HEK293 (cell line): ENCODE data around the gene SIX4.

Experiments
- CTCF ChIA-PET: fragments of 350-600 bp; formaldehyde crosslinking; extraction: SDS; loops from one replicate; lab custom pipeline; 2021; ENCODE audit warnings: antibody characterized with exemption; lab: Yijun Ruan, JAX
- POLR2A ChIA-PET: fragments of 300-600 bp; formaldehyde crosslinking; extraction: SDS; loops from one replicate; lab custom pipeline; 2020; ENCODE audit warnings: antibody characterized with exemption, inconsistent platforms; lab: Yijun Ruan, JAX
- H3K27ac ChIP-seq: fragments of 200-500 bp; sonication (Bioruptor generic); 2 replicates; pipeline ENCODE4 v1.5.1; 2014; ENCODE audit warnings: low read depth, low read length, control low read depth, inconsistent platforms; ENCODE audit errors: extremely low read depth
- H3K36me3 ChIP-seq, 2 experiments: fragments of 200-500 bp in 1 of 2; sonication (Bioruptor generic) in 1 of 2; 1 replicate in 1 of 2; 2 replicates in 1 of 2; pipeline ENCODE4 v1.5.1; 2014 to 2017; ENCODE audit warnings: inconsistent platforms in 2 of 2, low read length in 2 of 2; ENCODE audit not compliant: control insufficient read depth in 2 of 2, insufficient read depth in 1 of 2
- H3K4me1 ChIP-seq: fragments of 200-500 bp; sonication (Bioruptor generic); 2 replicates; pipeline ENCODE4 v1.5.1; 2014; ENCODE audit warnings: mild to moderate bottlenecking, low read length, inconsistent platforms; ENCODE audit not compliant: control insufficient read depth, insufficient read depth
- H3K4me3 ChIP-seq: 2 replicates; pipeline ENCODE4 v1.5.1; 2011; ENCODE audit warnings: low read depth, mild to moderate bottlenecking, control low read depth, low read length, moderate library complexity
- H3K9me3 ChIP-seq: fragments of 200-500 bp; sonication (Bioruptor generic); 2 replicates; pipeline ENCODE4 v1.5.1; 2014; ENCODE audit warnings: low read depth, low read length, inconsistent platforms; ENCODE audit not compliant: control insufficient read depth, insufficient read depth
- HOXA7 ChIP-seq: sonication (generic); formaldehyde crosslinking; IDR thresholded peaks from 2 replicates; pipeline ENCODE4 v1.8.1; 2022; ENCODE audit warnings: missing genetic modification reagents, borderline replicate concordance
- KLF7 ChIP-seq: fragments of 450-650 bp; formaldehyde crosslinking; IDR thresholded peaks from 2 replicates; pipeline ENCODE4 v1.5.1; 2016; ENCODE audit warnings: missing biosample characterization, missing genetic modification characterization, borderline replicate concordance
- MYNN ChIP-seq: fragments of 450-650 bp; formaldehyde crosslinking; IDR thresholded peaks from 2 replicates; pipeline ENCODE4 v1.5.1; 2016; ENCODE audit warnings: missing biosample characterization, missing genetic modification characterization, borderline replicate concordance
- SETDB1 ChIP-seq: IDR thresholded peaks from one replicate; pipeline ENCODE4 v1.6.1; 2017; ENCODE audit warnings: mild to moderate bottlenecking, low read length, moderate library complexity, mixed read lengths; ENCODE audit not compliant: insufficient read length
- TRIM28 ChIP-seq: IDR thresholded peaks from 2 replicates; pipeline ENCODE4 v1.6.1; 2011; ENCODE audit warnings: low read length, control low read depth, borderline replicate concordance
- WT1 ChIP-seq: fragments of 450-650 bp; formaldehyde crosslinking; IDR thresholded peaks from 2 replicates; pipeline ENCODE4 v1.5.1; 2016; ENCODE audit warnings: missing biosample characterization, missing genetic modification characterization
- ZBTB20 ChIP-seq: fragments of 450-650 bp; formaldehyde crosslinking; IDR thresholded peaks from 2 replicates; pipeline ENCODE4 v1.5.1; 2016; ENCODE audit warnings: missing biosample characterization, missing genetic modification characterization
- ZBTB6 ChIP-seq: fragments of 450-650 bp; formaldehyde crosslinking; IDR thresholded peaks from 2 replicates; pipeline ENCODE4 v1.5.1; 2017; ENCODE audit warnings: missing biosample characterization, missing genetic modification characterization
- ZBTB8A ChIP-seq: fragments of 450-650 bp; formaldehyde crosslinking; IDR thresholded peaks from 2 replicates; pipeline ENCODE4 v1.5.1; 2016; ENCODE audit warnings: missing biosample characterization, missing genetic modification characterization
- ZEB2 ChIP-seq: fragments of 450-650 bp; formaldehyde crosslinking; IDR thresholded peaks from 2 replicates; pipeline ENCODE4 v1.5.1; 2016; ENCODE audit warnings: missing biosample characterization, missing genetic modification characterization
- ZFP37 ChIP-seq: fragments of 450-650 bp; formaldehyde crosslinking; IDR thresholded peaks from 2 replicates; pipeline ENCODE4 v1.5.1; 2016; ENCODE audit warnings: missing biosample characterization, missing genetic modification characterization
- ZNF112 ChIP-seq: fragments of 450-650 bp; formaldehyde crosslinking; IDR thresholded peaks from 2 replicates; pipeline ENCODE4 v1.5.0; 2017; ENCODE audit warnings: missing biosample characterization, missing genetic modification characterization
- ZNF140 ChIP-seq: fragments of 450-650 bp; formaldehyde crosslinking; IDR thresholded peaks from 2 replicates; pipeline ENCODE4 v1.5.1; 2016; ENCODE audit warnings: missing biosample characterization, missing genetic modification characterization
- ZNF157 ChIP-seq: fragments of 450-650 bp; formaldehyde crosslinking; IDR thresholded peaks from 2 replicates; pipeline ENCODE4 v1.5.1; 2016; ENCODE audit warnings: missing biosample characterization, missing genetic modification characterization
- ZNF18 ChIP-seq: fragments of 450-650 bp; formaldehyde crosslinking; IDR thresholded peaks from 2 replicates; pipeline ENCODE4 v1.5.1; 2016; ENCODE audit warnings: missing biosample characterization, missing genetic modification characterization
- ZNF211 ChIP-seq: fragments of 450-650 bp; formaldehyde crosslinking; IDR thresholded peaks from 2 replicates; pipeline ENCODE4 v1.5.1; 2016; ENCODE audit warnings: low read depth, missing biosample characterization, missing genetic modification characterization
- ZNF280C ChIP-seq: fragments of 450-650 bp; formaldehyde crosslinking; IDR thresholded peaks from 2 replicates; pipeline ENCODE4 v1.5.1; 2016; ENCODE audit warnings: missing biosample characterization, missing genetic modification characterization
- ZNF292 ChIP-seq: fragments of 450-650 bp; formaldehyde crosslinking; IDR thresholded peaks from 2 replicates; pipeline ENCODE4 v1.5.1; 2016; ENCODE audit warnings: low read depth, missing biosample characterization, missing genetic modification characterization, borderline replicate concordance
- ZNF391 ChIP-seq: fragments of 450-650 bp; formaldehyde crosslinking; IDR thresholded peaks from 2 replicates; pipeline ENCODE4 v1.5.1; 2016; ENCODE audit warnings: low read depth, missing biosample characterization, missing genetic modification characterization, borderline replicate concordance
- ZNF449 ChIP-seq: fragments of 450-650 bp; formaldehyde crosslinking; IDR thresholded peaks from 2 replicates; pipeline ENCODE4 v1.5.1; 2017; ENCODE audit warnings: missing biosample characterization, mild to moderate bottlenecking, missing genetic modification characterization, moderate library complexity
- ZNF473 ChIP-seq: fragments of 450-650 bp; formaldehyde crosslinking; IDR thresholded peaks from 2 replicates; pipeline ENCODE4 v1.5.1; 2017; ENCODE audit warnings: missing biosample characterization, missing genetic modification characterization
- ZNF544 ChIP-seq: fragments of 450-650 bp; formaldehyde crosslinking; IDR thresholded peaks from 2 replicates; pipeline ENCODE4 v1.5.0; 2017; ENCODE audit warnings: missing biosample characterization, missing genetic modification characterization
- ZNF549 ChIP-seq: fragments of 450-650 bp; IDR thresholded peaks from 2 replicates; pipeline ENCODE4 v1.5.1; 2018; ENCODE audit warnings: missing biosample characterization, missing genetic modification characterization, mild to moderate bottlenecking, inconsistent platforms, moderate library complexity
- ZNF555 ChIP-seq: fragments of 450-650 bp; formaldehyde crosslinking; conservative IDR thresholded peaks from 2 replicates; pipeline ENCODE4 v1.5.1; 2017; ENCODE audit warnings: missing biosample characterization, mild to moderate bottlenecking, missing genetic modification characterization, inconsistent platforms
- ZNF629 ChIP-seq: fragments of 450-650 bp; formaldehyde crosslinking; IDR thresholded peaks from 2 replicates; pipeline ENCODE4 v1.5.1; 2017; ENCODE audit warnings: missing biosample characterization, missing genetic modification characterization
- ZNF664 ChIP-seq: fragments of 450-650 bp; formaldehyde crosslinking; IDR thresholded peaks from 2 replicates; pipeline ENCODE4 v1.5.1; 2016; ENCODE audit warnings: missing biosample characterization, missing genetic modification characterization
- ZNF704 ChIP-seq: fragments of 450-650 bp; formaldehyde crosslinking; IDR thresholded peaks from 2 replicates; pipeline ENCODE4 v1.5.1; 2016; ENCODE audit warnings: missing biosample characterization, missing genetic modification characterization
- ZNF776 ChIP-seq: fragments of 450-650 bp; formaldehyde crosslinking; IDR thresholded peaks from 2 replicates; pipeline ENCODE4 v1.5.0; 2017; ENCODE audit warnings: missing biosample characterization, missing genetic modification characterization, borderline replicate concordance
- ZSCAN4 ChIP-seq: fragments of 450-650 bp; formaldehyde crosslinking; IDR thresholded peaks from 2 replicates; pipeline ENCODE4 v1.5.1; 2017; ENCODE audit warnings: missing biosample characterization, missing genetic modification characterization

Gene SIX4

GRCh38 chr14:60723907-60724618, at the start of gene SIX4:
SIX4 (minus strand) TSS chr14:60724351; CDS start chr14:60724074, 277 bp downstream.
- H3K27ac ChIP-seq, result peak within 1 kb of the TSS; percentile 99
- CTCF ChIA-PET, result interaction anchor here (0.7 kb wide), 2 partner anchors 99 to 100 kb away, joined by 3 read pairs; no protein-coding TSS in a partner anchor
- POLR2A ChIA-PET, result interaction anchor here (0.7 to 4.4 kb wide), 11 partner anchors 9 to 971 kb away, joined by 3 to 62 read pairs (median 5); partner anchors contain the start of genes HIF1A, SIX1, SLC38A6 and TRMT5
- no peak for TF ChIP-seq ZSCAN4
- peak; percentile 77; the same call in 1 of the 2 replicates for TF ChIP-seq ZNF391 (tag by site-specific recombination)
- TF ChIP-seq ZNF140 (tag by site-specific recombination), result no peak
- TF ChIP-seq ZEB2, result peak; percentile 88
- TF ChIP-seq ZNF629 (tag by site-specific recombination), result 0 out of 2 replicates have a peak, but pooled peaks have one; percentile 43
- TF ChIP-seq ZNF211, result no peak
- no peak for TF ChIP-seq ZNF157 (tag by site-specific recombination)
- no peak for TF ChIP-seq ZNF664 (tag by site-specific recombination)
- no peak for TF ChIP-seq KLF7 (tag by site-specific recombination)
- TF ChIP-seq SETDB1, result no peak
- no peak for TF ChIP-seq ZNF549 (tag by site-specific recombination)
- no peak for TF ChIP-seq ZNF280C (tag by site-specific recombination)
- no peak for TF ChIP-seq ZNF544 (tag by site-specific recombination)
- no peak for TF ChIP-seq ZNF112 (tag by site-specific recombination)
- no peak; the same call in 1 of the 2 replicates for TF ChIP-seq ZFP37 (tag by site-specific recombination)
- no peak for TF ChIP-seq ZBTB6 (tag by site-specific recombination)
- TF ChIP-seq ZNF704 (tag by site-specific recombination), result no peak
- TF ChIP-seq ZBTB20, result no peak
- TF ChIP-seq TRIM28, result no peak
- TF ChIP-seq ZNF776, result no peak
- no peak for TF ChIP-seq ZNF449 (tag by site-specific recombination)
- 0 out of 2 replicates have a peak, but pooled peaks have one; percentile 20 for TF ChIP-seq ZBTB8A (tag by site-specific recombination)
- no peak for TF ChIP-seq ZNF555 (tag by site-specific recombination)
- TF ChIP-seq ZNF18 (tag by site-specific recombination), result no peak
- no peak for TF ChIP-seq ZNF292
- TF ChIP-seq HOXA7 (CRISPR knock-in tag), result no peak
- no peak for TF ChIP-seq ZNF473 (tag by site-specific recombination)
- TF ChIP-seq WT1 (tag by site-specific recombination), result peak; percentile 84
- no peak for TF ChIP-seq MYNN (tag by site-specific recombination)

More at GRCh38 chr14:60723907-60724618, at the start of gene SIX4:
- Histone ChIP-seq H3K36me3 (peaks cover 3 to 19% of the 10 kb centered on the region in 2 experiments; a peak in 2 of 3 replicates), H3K4me1 (peaks cover 12% of the 10 kb centered on the region), H3K4me3 (peak within 1 kb of the TSS; percentile 96), H3K9me3 (no peaks in the 10 kb centered on the region)
